GM21786 (cell line): ENCODE results near the gene C11orf91.

Experiments
- ATAC-seq: cut with Tn5 transposase; IDR thresholded peaks from one replicate; pipeline ENCODE4 v1.9.1; 2021; ENCODE audit not compliant: unreplicated experiment

The C11orf91 gene

DNA sequence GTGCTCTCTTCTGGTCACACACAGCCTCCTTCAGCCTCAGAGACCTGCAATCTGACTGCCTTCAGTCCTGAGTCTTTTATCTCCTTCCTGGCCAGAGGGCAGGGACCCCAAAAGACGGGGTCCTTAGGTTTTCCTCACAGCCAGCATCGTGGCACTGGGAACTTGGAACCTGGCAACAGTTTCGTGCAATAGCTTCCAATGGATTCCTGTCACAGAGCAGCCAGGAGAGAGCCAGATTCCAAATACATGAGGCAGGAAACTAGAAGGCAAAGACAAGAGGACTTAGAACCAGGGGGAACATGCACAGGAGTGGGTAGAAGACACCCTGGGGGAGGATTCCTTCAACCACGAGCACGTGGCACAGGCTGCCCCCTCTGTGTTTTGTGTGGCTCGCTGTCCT, 48.6 kb downstream of the C11orf91 start:
- no peak for ATAC-seq

DNA sequence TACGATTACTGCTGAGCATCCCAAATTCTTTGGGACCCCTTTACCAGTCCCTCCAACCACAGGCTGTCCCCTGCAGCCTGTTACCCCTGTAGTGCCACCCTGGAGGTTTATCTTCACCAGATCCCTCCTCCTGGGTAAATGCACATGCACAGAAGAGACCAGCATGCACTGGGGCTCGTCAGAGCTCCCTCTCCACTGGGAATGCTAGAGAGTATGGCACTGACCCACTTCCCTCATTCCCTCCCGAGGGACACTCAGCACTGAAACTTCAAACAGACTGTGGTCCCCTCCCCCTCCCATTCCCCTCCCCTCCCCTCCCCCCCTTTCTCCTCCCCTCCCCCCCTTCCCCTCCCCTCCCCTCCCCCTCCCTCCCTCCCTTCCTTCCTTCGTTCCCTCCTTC, 49.1 kb downstream of the C11orf91 start:
- ATAC-seq, result no peak

DNA sequence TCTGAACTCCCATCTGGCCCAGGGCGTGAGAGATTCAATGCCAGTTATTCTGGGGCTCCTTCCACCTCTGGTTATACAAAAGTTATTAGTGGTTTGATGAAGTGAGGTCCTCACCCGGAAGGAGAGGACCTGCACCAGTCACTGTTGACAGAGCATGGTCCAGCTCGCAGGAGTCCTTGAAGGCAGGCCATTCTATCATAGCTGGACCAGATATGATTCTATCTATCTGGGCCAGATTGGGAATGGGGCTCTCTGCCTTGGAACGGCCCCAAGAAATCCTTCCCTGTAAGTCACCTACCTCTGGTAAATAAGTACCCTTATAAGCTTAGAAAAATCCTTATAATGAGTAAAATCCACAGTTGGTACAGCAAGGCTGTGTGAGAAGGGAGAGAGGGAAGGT, 50.7 kb downstream of the C11orf91 start:
- ATAC-seq, result no peak
